ENCODE data around the gene SPAG8. TPM values are rescaled to one million over a fixed set of nuclear protein-coding genes. Genes with fewer than 3 reads are reported as not detected.

The SPAG8 gene
- total RNA-seq, 1 experiment from 2014 or later = not detected

- Histone ChIP-seq H3K27me3 (ENCODE audit: low read length) (no peaks in the 10 kb centered on the region), H2AFZ (ENCODE audit: low read length) (no peak overlapping the region), H3K36me3 (ENCODE audit: low read depth, low read length) (no peaks in the 10 kb centered on the region), H3K9me2 (replicated peaks; ENCODE audit: low read length) (no peaks in the 10 kb centered on the region), H3F3A (ENCODE audit: low read length, unreplicated experiment) (peaks cover 7% of the 10 kb centered on the region), H3K79me2 (ENCODE audit: low read length) (no peaks in the 10 kb centered on the region), H3K9me3 (ENCODE audit: low read length) (no peaks in the 10 kb centered on the region), H4K20me1 (ENCODE audit: low read length) (no peaks in the 10 kb centered on the region), H3K4me1 (ENCODE audit: insufficient read depth, low read length) (peaks cover 41% of the 10 kb centered on the region), H3K9ac (ENCODE audit: low read length) (no peak overlapping the region), H3K4me2 (ENCODE audit: low read length) (peak overlapping the region; percentile 5; the same call in 1 of the 2 replicates), H3K27ac (ENCODE audit: low read length) (peak overlapping the region; percentile 63), H3K4me3 (ENCODE audit: low read length) (no peak overlapping the region)
- TF ChIP-seq EZH2 (IDR thresholded peaks at IDR 0.05; ENCODE audit: low read length, unreplicated experiment) (no peak), CTCF (conservative IDR thresholded peaks at IDR 0.05; ENCODE audit: low read depth, low read length) (no peak), EZH2phosphoT487 (IDR thresholded peaks at IDR 0.05; ENCODE audit: borderline replicate concordance, low read length) (no peak)
- ChIA-PET CTCF (interaction anchor here (1.4 kb wide), 1 partner anchor 8 kb away, joined by 3 read pairs; no protein-coding TSS in a partner anchor), POLR2A (ENCODE audit: unreplicated experiment) (interaction anchor here (0.7 kb wide), 1 partner anchor 328 kb away, joined by 4 read pairs; no protein-coding TSS in a partner anchor)
- intact Hi-C loops (cut with micrococcal nuclease) = loop anchor here (10.0 kb wide), 1 partner anchor 144 kb away; the partner anchor contains the start of genes CCDC107, RMRP and SIT1
- BruUV-seq (replicated peaks) = no TSS peak
- peak; percentile 82 for ATAC-seq
- peak; percentile 89 for DNase-seq
These were observed 13.2 kb downstream of the SPAG8 start for GRCh38 chr9:35798658-35799374.

GRCh38 chr9:35797311-35798109, 14.6 kb downstream of the SPAG8 start:
- BruUV-seq (replicated peaks) = no TSS peak
- no peak for DNase-seq
- Histone ChIP-seq H4K20me1 (ENCODE audit: low read length) (no peaks in the 10 kb centered on the region), H3K4me1 (ENCODE audit: insufficient read depth, low read length) (peaks cover 41% of the 10 kb centered on the region), H3K27me3 (ENCODE audit: low read length) (no peaks in the 10 kb centered on the region), H3K9me2 (replicated peaks; ENCODE audit: low read length) (no peaks in the 10 kb centered on the region), H3K79me2 (ENCODE audit: low read length) (no peaks in the 10 kb centered on the region), H3K27ac (ENCODE audit: low read length) (peak overlapping the region; percentile 59), H3K9me3 (ENCODE audit: low read length) (no peaks in the 10 kb centered on the region), H3K36me3 (ENCODE audit: low read depth, low read length) (no peaks in the 10 kb centered on the region), H3K4me2 (ENCODE audit: low read length) (no peak overlapping the region), H2AFZ (ENCODE audit: low read length) (no peak overlapping the region), H3F3A (ENCODE audit: low read length, unreplicated experiment) (peaks cover 7% of the 10 kb centered on the region), H3K9ac (ENCODE audit: low read length) (no peak overlapping the region), H3K4me3 (ENCODE audit: low read length) (no peak overlapping the region)
- ChIA-PET POLR2A (ENCODE audit: unreplicated experiment) (no interaction called here), CTCF (no interaction called here)
- intact Hi-C loops (cut with micrococcal nuclease) = loop anchor here (10.0 kb wide), 1 partner anchor 143 kb away; the partner anchor contains the start of genes CCDC107, RMRP and SIT1
- TF ChIP-seq EZH2 (IDR thresholded peaks at IDR 0.05; ENCODE audit: low read length, unreplicated experiment) (no peak), EZH2phosphoT487 (IDR thresholded peaks at IDR 0.05; ENCODE audit: borderline replicate concordance, low read length) (no peak), CTCF (conservative IDR thresholded peaks at IDR 0.05; ENCODE audit: low read depth, low read length) (no peak)
- ATAC-seq = no peak

All from PC-3 (cell line).